Prostate gland (tissue), 2 donors: ENCODE measurements around the gene SMARCA2.

Experiments used
- POLR2A ChIP-seq: fragments of 450-650 bp; IDR thresholded peaks from one replicate; pipeline ENCODE4 v1.6.1; 2016; ENCODE audit warnings: antibody characterized with exemption, mild to moderate bottlenecking
- POLR2AphosphoS5 ChIP-seq: sonication (generic); formaldehyde crosslinking; IDR thresholded peaks from one replicate; pipeline ENCODE4 v1.6.1; 2017; ENCODE audit warnings: antibody characterized with exemption
- TF ChIP-seq, protein P1 (sequence below), 4 experiments: fragments of 200-600 bp in 2 of 4; fragments of 450-650 bp in 2 of 4; sonication (generic) in 2 of 4; IDR thresholded peaks; 1 replicate in 3 of 4; 2 replicates in 1 of 4; pipeline ENCODE4 v1.5.1; 2016 to 2019; ENCODE audit warnings: antibody characterized with exemption in 4 of 4, mild to moderate bottlenecking in 2 of 4, moderate library complexity in 2 of 4

GRCh38 chr9:2036844-2037243, 21.7 kb downstream of the SMARCA2 start:
- TF ChIP-seq, protein P1, sequence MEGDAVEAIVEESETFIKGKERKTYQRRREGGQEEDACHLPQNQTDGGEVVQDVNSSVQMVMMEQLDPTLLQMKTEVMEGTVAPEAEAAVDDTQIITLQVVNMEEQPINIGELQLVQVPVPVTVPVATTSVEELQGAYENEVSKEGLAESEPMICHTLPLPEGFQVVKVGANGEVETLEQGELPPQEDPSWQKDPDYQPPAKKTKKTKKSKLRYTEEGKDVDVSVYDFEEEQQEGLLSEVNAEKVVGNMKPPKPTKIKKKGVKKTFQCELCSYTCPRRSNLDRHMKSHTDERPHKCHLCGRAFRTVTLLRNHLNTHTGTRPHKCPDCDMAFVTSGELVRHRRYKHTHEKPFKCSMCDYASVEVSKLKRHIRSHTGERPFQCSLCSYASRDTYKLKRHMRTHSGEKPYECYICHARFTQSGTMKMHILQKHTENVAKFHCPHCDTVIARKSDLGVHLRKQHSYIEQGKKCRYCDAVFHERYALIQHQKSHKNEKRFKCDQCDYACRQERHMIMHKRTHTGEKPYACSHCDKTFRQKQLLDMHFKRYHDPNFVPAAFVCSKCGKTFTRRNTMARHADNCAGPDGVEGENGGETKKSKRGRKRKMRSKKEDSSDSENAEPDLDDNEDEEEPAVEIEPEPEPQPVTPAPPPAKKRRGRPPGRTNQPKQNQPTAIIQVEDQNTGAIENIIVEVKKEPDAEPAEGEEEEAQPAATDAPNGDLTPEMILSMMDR (IDR thresholded peaks at IDR 0.05) = no peak
- no peak for TF ChIP-seq POLR2A
- TF ChIP-seq POLR2AphosphoS5 = no peak
